ENCODE measurements around the gene IRF6.

The IRF6 gene

GRCh38 chr1:209791920-209792319 is 14.0 kb downstream of the IRF6 start:
- no peak for DNase-seq (ENCODE audit: low read depth)
- TF ChIP-seq CTCF (conservative IDR thresholded peaks at IDR 0.05; ENCODE audit: low read depth, low read length), result no peak
- H3K4me3 ChIP-seq (ENCODE audit: low read length), result no peak overlapping the region

- H3K4me3 ChIP-seq (ENCODE audit: low read length), result no peak overlapping the region
- no peak for DNase-seq (ENCODE audit: low read depth)
- TF ChIP-seq CTCF (conservative IDR thresholded peaks at IDR 0.05; ENCODE audit: low read depth, low read length), result no peak
These were observed 15.4 kb downstream of the IRF6 start for GRCh38 chr1:209790286-209791193.

- no peak overlapping the region for H3K4me3 ChIP-seq (ENCODE audit: low read length)
- no peak for TF ChIP-seq CTCF (conservative IDR thresholded peaks at IDR 0.05; ENCODE audit: low read depth, low read length)
- no peak for DNase-seq (ENCODE audit: low read depth)
These were observed 16.7 kb downstream of the IRF6 start for GRCh38 chr1:209789245-209789644.

- no peak for TF ChIP-seq CTCF (conservative IDR thresholded peaks at IDR 0.05; ENCODE audit: low read depth, low read length)
- H3K4me3 ChIP-seq (ENCODE audit: low read length), result no peak overlapping the region
- no peak for DNase-seq (ENCODE audit: low read depth)
These were observed 18.4 kb downstream of the IRF6 start for GRCh38 chr1:209787551-209787950.

GRCh38 chr1:209786146-209786545 is 19.8 kb downstream of the IRF6 start:
- TF ChIP-seq CTCF (conservative IDR thresholded peaks at IDR 0.05; ENCODE audit: low read depth, low read length), result no peak

GRCh38 chr1:209785592-209785991 is 20.4 kb downstream of the IRF6 start:
- TF ChIP-seq CTCF (conservative IDR thresholded peaks at IDR 0.05; ENCODE audit: low read depth, low read length), result no peak
- no peak for DNase-seq (ENCODE audit: low read depth)

More at GRCh38 chr1:209786146-209786545, 19.8 kb downstream of the IRF6 start:
- no peak overlapping the region for H3K4me3 ChIP-seq (ENCODE audit: low read length)
- DNase-seq (ENCODE audit: low read depth), result no peak

More at GRCh38 chr1:209785592-209785991, 20.4 kb downstream of the IRF6 start:
- no peak overlapping the region for H3K4me3 ChIP-seq (ENCODE audit: low read length)

Data from retinal pigment epithelial cell (primary cell).